Liver (tissue), 9 donors: ENCODE measurements around the gene NGF. TPM values are rescaled to one million over a fixed set of nuclear protein-coding genes. Genes with fewer than 3 reads are reported as not detected.
"Not testable (repeated sequence)": the region's sequence is repeated elsewhere in the genome, so short reads cannot be mapped to it uniquely, and the experiment has no call there.

ENCODE experiments used
- DNase-seq: peaks from one replicate; pipeline ENCODE4 v3.0.0-alpha.2; 2017; ENCODE audit warnings: low spot score
- H3K27ac ChIP-seq, 2 donors: one replicate each; pipeline ENCODE4 v1.7.0; 2013; ENCODE audit warnings: inconsistent platforms in 2 of 2, low read length in 2 of 2, control low read depth in 1 of 2, low read depth in 1 of 2, mild to moderate bottlenecking in 1 of 2
- H3K27me3 ChIP-seq, 4 donors: one replicate each; pipeline versions ENCODE4 v1.6.1 to v1.7.0; 2013; ENCODE audit warnings: low read length in 3 of 4, inconsistent platforms in 1 of 4, mild to moderate bottlenecking in 1 of 4, moderate library complexity in 1 of 4; ENCODE audit not compliant: control insufficient read depth in 4 of 4, insufficient read depth in 4 of 4
- H3K36me3 ChIP-seq, 4 donors: one replicate each; pipeline versions ENCODE4 v1.6.1 to v1.7.0; 2013; ENCODE audit warnings: low read length in 3 of 4, mild to moderate bottlenecking in 3 of 4, low read depth in 1 of 4, moderate library complexity in 1 of 4; ENCODE audit not compliant: control insufficient read depth in 4 of 4, insufficient read depth in 3 of 4
- H3K4me1 ChIP-seq, 4 donors: one replicate each; pipeline versions ENCODE4 v1.6.1 to v1.7.0; 2013; ENCODE audit warnings: low read length in 3 of 4, mild to moderate bottlenecking in 3 of 4, moderate library complexity in 1 of 4; ENCODE audit not compliant: control insufficient read depth in 4 of 4, insufficient read depth in 4 of 4
- H3K4me3 ChIP-seq, 3 donors: one replicate each; pipeline versions ENCODE4 v1.6.1 to v1.7.0; 2013; ENCODE audit warnings: low read length in 3 of 3, control low read depth in 1 of 3, low read depth in 1 of 3, mild to moderate bottlenecking in 1 of 3
- H3K9ac ChIP-seq, 2 donors: one replicate each; pipeline ENCODE4 v1.7.0; 2013; ENCODE audit warnings: low read length in 2 of 2, mild to moderate bottlenecking in 2 of 2, moderate library complexity in 2 of 2, control low read depth in 1 of 2, low read depth in 1 of 2
- H3K9me3 ChIP-seq, 4 donors: one replicate each; pipeline versions ENCODE4 v1.6.1 to v1.7.0; 2013; ENCODE audit warnings: low read length in 3 of 4; ENCODE audit not compliant: control insufficient read depth in 4 of 4
- EGR1 ChIP-seq, 2 donors: IDR thresholded peaks; 2 replicates each; pipeline ENCODE4 v1.6.1; 2016 to 2018; ENCODE audit warnings: antibody characterized with exemption in 2 of 2, low read depth in 2 of 2
- FOXA1 ChIP-seq: IDR thresholded peaks from 2 replicates; pipeline ENCODE4 v1.6.1; 2016; ENCODE audit warnings: antibody characterized with exemption
- GABPA ChIP-seq, 2 donors: IDR thresholded peaks in 1 of 2; conservative IDR thresholded peaks in 1 of 2; 2 replicates each; pipeline ENCODE4 v1.6.1; 2016; ENCODE audit warnings: antibody characterized with exemption in 2 of 2, mild to moderate bottlenecking in 1 of 2, moderate library complexity in 1 of 2
- HNF4A ChIP-seq, 2 donors: conservative IDR thresholded peaks; 2 replicates each; pipeline ENCODE4 v1.6.1; 2016; ENCODE audit warnings: antibody characterized with exemption in 2 of 2, mild to moderate bottlenecking in 2 of 2
- HNF4G ChIP-seq: IDR thresholded peaks from 2 replicates; pipeline ENCODE4 v1.6.1; 2016; ENCODE audit warnings: antibody characterized with exemption
- JUND ChIP-seq, 2 donors: IDR thresholded peaks; 2 replicates each; pipeline ENCODE4 v1.6.1; 2016; ENCODE audit warnings: antibody characterized with exemption in 2 of 2
- MAX ChIP-seq: IDR thresholded peaks from 2 replicates; pipeline ENCODE4 v1.6.1; 2016; ENCODE audit warnings: antibody characterized with exemption
- NR2F2 ChIP-seq: IDR thresholded peaks from 2 replicates; pipeline ENCODE4 v1.6.1; 2016; ENCODE audit warnings: antibody characterized with exemption
- RAD21 ChIP-seq, 2 donors: IDR thresholded peaks; 2 replicates each; pipeline ENCODE4 v1.6.1; 2016; ENCODE audit warnings: antibody characterized with exemption in 2 of 2, mild to moderate bottlenecking in 2 of 2
- RXRA ChIP-seq, 2 donors: IDR thresholded peaks; 2 replicates each; pipeline ENCODE4 v1.6.1; 2017 to 2018; ENCODE audit warnings: antibody characterized with exemption in 2 of 2, mild to moderate bottlenecking in 1 of 2
- SP1 ChIP-seq: IDR thresholded peaks from 2 replicates; pipeline ENCODE4 v1.6.1; 2018; ENCODE audit warnings: antibody characterized with exemption, mild to moderate bottlenecking
- TAF1 ChIP-seq: conservative IDR thresholded peaks from 2 replicates; pipeline ENCODE4 v1.6.1; 2016; ENCODE audit warnings: antibody characterized with exemption, mild to moderate bottlenecking
- ZBTB33 ChIP-seq: IDR thresholded peaks from 2 replicates; pipeline ENCODE4 v1.6.1; 2016; ENCODE audit warnings: antibody characterized with exemption
- WGBS: extraction: QIAGEN DNeasy Blood & Tissue Kit; methylation state at CpG from one replicate; pipeline ENCODE4 v1.1.7; 2013; 5-methylcytosine and 5-hydroxymethylcytosine counted together
- polyA plus RNA-seq, 2 donors: library from polyadenylated mRNA; stranded (reverse) in 1 of 2; unstranded in 1 of 2; fragments of 200-250 nt in 1 of 2; fragments of >200 nt in 1 of 2; fragmentation: Nextera tagmentation in 1 of 2; extraction: Ambion mirVana in 1 of 2; gene quantifications; one replicate each; pipeline versions ENCODE4 v1.2.1 to v1.2.3, GENCODE V29; 2013 to 2015
- total RNA-seq, 2 donors: library from RNA; depleted of rRNA; stranded (reverse); fragments of >200 nt; gene quantifications; one replicate each; pipeline ENCODE4 v1.2.3, GENCODE V29; 2014
- TF ChIP-seq, protein P1 (sequence below): IDR thresholded peaks from 2 replicates; pipeline ENCODE4 v1.6.1; 2016; ENCODE audit warnings: antibody characterized with exemption
- TF ChIP-seq, protein P2 (sequence below): IDR thresholded peaks from 2 replicates; pipeline ENCODE4 v1.6.1; 2016; ENCODE audit warnings: antibody characterized with exemption, mild to moderate bottlenecking
- donor health status: healthy.
- donor health status: healthy.
- donor health status: healthy.
- donor health status: healthy.
- donor health status: healthy.

Gene NGF
- total and polyA plus RNA-seq, 4 donors: 0.79 to 2.1 (median 1.2) TPM

GRCh38 chr1:115311474-115311989 lies 26.5 kb downstream of the NGF start:
- TF ChIP-seq GABPA (IDR thresholded peaks at IDR 0.05 in 1 of 2, conservative IDR thresholded peaks at IDR 0.05 in 1 of 2) (no peak), JUND (IDR thresholded peaks at IDR 0.05) (no peak)
- Histone ChIP-seq H3K9ac (no peak overlapping the region), H3K4me3 (no peak overlapping the region), H3K9me3 (no peaks in the 10 kb centered on the region), H3K27me3 (no peaks in the 10 kb centered on the region), H3K27ac (no peak overlapping the region), H3K36me3 (no peaks in the 10 kb centered on the region), H3K4me1 (no peaks in the 10 kb centered on the region)
- DNase-seq: no peak
- 88% methylated on average over 1 of the region's 1 CpG for WGBS

GRCh38 chr1:115310581-115311473 lies 27.2 kb downstream of the NGF start:
- TF ChIP-seq, protein P1, sequence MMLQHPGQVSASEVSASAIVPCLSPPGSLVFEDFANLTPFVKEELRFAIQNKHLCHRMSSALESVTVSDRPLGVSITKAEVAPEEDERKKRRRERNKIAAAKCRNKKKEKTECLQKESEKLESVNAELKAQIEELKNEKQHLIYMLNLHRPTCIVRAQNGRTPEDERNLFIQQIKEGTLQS: no peak
- TF ChIP-seq, protein P2, sequence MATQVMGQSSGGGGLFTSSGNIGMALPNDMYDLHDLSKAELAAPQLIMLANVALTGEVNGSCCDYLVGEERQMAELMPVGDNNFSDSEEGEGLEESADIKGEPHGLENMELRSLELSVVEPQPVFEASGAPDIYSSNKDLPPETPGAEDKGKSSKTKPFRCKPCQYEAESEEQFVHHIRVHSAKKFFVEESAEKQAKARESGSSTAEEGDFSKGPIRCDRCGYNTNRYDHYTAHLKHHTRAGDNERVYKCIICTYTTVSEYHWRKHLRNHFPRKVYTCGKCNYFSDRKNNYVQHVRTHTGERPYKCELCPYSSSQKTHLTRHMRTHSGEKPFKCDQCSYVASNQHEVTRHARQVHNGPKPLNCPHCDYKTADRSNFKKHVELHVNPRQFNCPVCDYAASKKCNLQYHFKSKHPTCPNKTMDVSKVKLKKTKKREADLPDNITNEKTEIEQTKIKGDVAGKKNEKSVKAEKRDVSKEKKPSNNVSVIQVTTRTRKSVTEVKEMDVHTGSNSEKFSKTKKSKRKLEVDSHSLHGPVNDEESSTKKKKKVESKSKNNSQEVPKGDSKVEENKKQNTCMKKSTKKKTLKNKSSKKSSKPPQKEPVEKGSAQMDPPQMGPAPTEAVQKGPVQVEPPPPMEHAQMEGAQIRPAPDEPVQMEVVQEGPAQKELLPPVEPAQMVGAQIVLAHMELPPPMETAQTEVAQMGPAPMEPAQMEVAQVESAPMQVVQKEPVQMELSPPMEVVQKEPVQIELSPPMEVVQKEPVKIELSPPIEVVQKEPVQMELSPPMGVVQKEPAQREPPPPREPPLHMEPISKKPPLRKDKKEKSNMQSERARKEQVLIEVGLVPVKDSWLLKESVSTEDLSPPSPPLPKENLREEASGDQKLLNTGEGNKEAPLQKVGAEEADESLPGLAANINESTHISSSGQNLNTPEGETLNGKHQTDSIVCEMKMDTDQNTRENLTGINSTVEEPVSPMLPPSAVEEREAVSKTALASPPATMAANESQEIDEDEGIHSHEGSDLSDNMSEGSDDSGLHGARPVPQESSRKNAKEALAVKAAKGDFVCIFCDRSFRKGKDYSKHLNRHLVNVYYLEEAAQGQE: no peak
- TF ChIP-seq MAX: no peak
- no peak for TF ChIP-seq NR2F2
- TF ChIP-seq EGR1 (IDR thresholded peaks at IDR 0.05; ENCODE audit: low read depth in 2 of 2): no peak
- no peak for TF ChIP-seq HNF4G
- TF ChIP-seq RXRA (IDR thresholded peaks at IDR 0.05): no peak
- TF ChIP-seq ZBTB33: no peak
- no peak for TF ChIP-seq SP1
- no peak for TF ChIP-seq TAF1
- no peak for TF ChIP-seq FOXA1
- TF ChIP-seq JUND (IDR thresholded peaks at IDR 0.05): no peak
- no peak for TF ChIP-seq HNF4A (conservative IDR thresholded peaks at IDR 0.05)
- TF ChIP-seq RAD21 (IDR thresholded peaks at IDR 0.05): no peak
- DNase-seq: no peak
- no peak overlapping the region for H3K27ac ChIP-seq
- no peaks in the 10 kb centered on the region for H3K27me3 ChIP-seq
- 90% methylated on average over 2 of the region's 2 CpGs for WGBS
- H3K4me3 ChIP-seq: no peak overlapping the region
- no peaks in the 10 kb centered on the region for H3K9me3 ChIP-seq
- H3K9ac ChIP-seq: no peak overlapping the region
- H3K4me1 ChIP-seq: no peaks in the 10 kb centered on the region
- no peaks in the 10 kb centered on the region for H3K36me3 ChIP-seq

GRCh38 chr1:115309504-115309903 lies 28.5 kb downstream of the NGF start:
- not testable (repeated sequence) for DNase-seq, H3K4me3 ChIP-seq, H3K9me3 ChIP-seq, H3K4me1 ChIP-seq, H3K9ac ChIP-seq, H3K27me3 ChIP-seq, H3K36me3 ChIP-seq, H3K27ac ChIP-seq
